Endodermal cell (in vitro differentiated cells): ENCODE data around the gene SLC6A20. TPM values are rescaled to one million over a fixed set of nuclear protein-coding genes. Genes with fewer than 3 reads are reported as not detected.

Source experiments
- DNase-seq: peaks from one replicate; pipeline ENCODE4 v3.0.0-alpha.2; 2017
- H3K27ac ChIP-seq: 2 replicates; pipeline ENCODE4 v1.5.1; 2013; ENCODE audit warnings: mild to moderate bottlenecking, low read depth, low read length, moderate library complexity
- H3K27me3 ChIP-seq: 2 replicates; pipeline ENCODE4 v1.6.1; 2013; ENCODE audit warnings: mild to moderate bottlenecking, low read length, moderate library complexity; ENCODE audit not compliant: insufficient read depth, control insufficient read depth, poor library complexity, severe bottlenecking
- H3K36me3 ChIP-seq: 2 replicates; pipeline ENCODE4 v1.7.0; 2013; ENCODE audit warnings: mild to moderate bottlenecking, low read length, moderate library complexity; ENCODE audit not compliant: control insufficient read depth, insufficient read depth
- H3K4me1 ChIP-seq: one replicate; pipeline ENCODE4 v1.7.0; 2013; ENCODE audit warnings: low read length; ENCODE audit not compliant: control insufficient read depth, insufficient read depth
- H3K4me3 ChIP-seq: 2 replicates; pipeline ENCODE4 v1.5.1; 2013; ENCODE audit warnings: mild to moderate bottlenecking, low read length, moderate library complexity
- H3K9ac ChIP-seq: 2 replicates; pipeline ENCODE4 v1.6.1; 2013; ENCODE audit warnings: mild to moderate bottlenecking, low read length, moderate library complexity; ENCODE audit not compliant: poor library complexity, severe bottlenecking; ENCODE audit errors: extremely low read depth
- H3K9me3 ChIP-seq: 2 replicates; pipeline ENCODE4 v1.6.1; 2013; ENCODE audit warnings: mild to moderate bottlenecking, low read length, moderate library complexity; ENCODE audit not compliant: control insufficient read depth
- H3K27ac Mint-ChIP-seq: 2 replicates; pipeline ENCODE4 v1.8.0; 2020; ENCODE audit warnings: mixed read lengths
- H3K27me3 Mint-ChIP-seq: 2 replicates; pipeline ENCODE4 v1.8.0; 2021; ENCODE audit warnings: mild to moderate bottlenecking, mixed read lengths; ENCODE audit not compliant: insufficient read depth
- H3K36me3 Mint-ChIP-seq: 2 replicates; pipeline ENCODE4 v1.8.0; 2020; ENCODE audit warnings: low read depth, mixed read lengths
- H3K4me1 Mint-ChIP-seq: 2 replicates; pipeline ENCODE4 v1.8.0; 2020; ENCODE audit warnings: mixed read lengths
- H3K4me3 Mint-ChIP-seq: 2 replicates; pipeline ENCODE4 v1.8.0; 2020; ENCODE audit warnings: mild to moderate bottlenecking, moderate library complexity, mixed read lengths
- H3K9me3 Mint-ChIP-seq: 2 replicates; pipeline ENCODE4 v1.8.0; 2020; ENCODE audit warnings: mild to moderate bottlenecking, mixed read lengths
- WGBS, 2 experiments: methylation state at CpG; one replicate each; pipeline versions ENCODE4 v1.1.5 to v1.1.7; 2013; ENCODE audit warnings: missing lambda C conversion rate in 2 of 2, mixed read lengths in 1 of 2; ENCODE audit not compliant: insufficient coverage in 1 of 2, insufficient read length in 1 of 2; 5-methylcytosine and 5-hydroxymethylcytosine counted together
- total RNA-seq, 2 donors: library from RNA; stranded (reverse); fragmentation: NEBNext Ultra II Directional in 1 of 2; extraction: Animal tissue kit (Norgen Biotek cat#: 25700) in 1 of 2; gene quantifications; 2 replicates in 1 of 2; 3 replicates in 1 of 2; pipeline ENCODE4 v1.2.1, GENCODE V29; 2021
- TF ChIP-seq, protein P1 (sequence below): fragments of 200-600 bp; sonication (generic); conservative IDR thresholded peaks from 2 replicates; pipeline ENCODE4 v1.5.0; 2021; ENCODE audit warnings: antibody characterized with exemption, mild to moderate bottlenecking

Gene SLC6A20
- total RNA-seq, 2 donors from 2014 or later, result 0.29 to 1.5 TPM

DNA sequence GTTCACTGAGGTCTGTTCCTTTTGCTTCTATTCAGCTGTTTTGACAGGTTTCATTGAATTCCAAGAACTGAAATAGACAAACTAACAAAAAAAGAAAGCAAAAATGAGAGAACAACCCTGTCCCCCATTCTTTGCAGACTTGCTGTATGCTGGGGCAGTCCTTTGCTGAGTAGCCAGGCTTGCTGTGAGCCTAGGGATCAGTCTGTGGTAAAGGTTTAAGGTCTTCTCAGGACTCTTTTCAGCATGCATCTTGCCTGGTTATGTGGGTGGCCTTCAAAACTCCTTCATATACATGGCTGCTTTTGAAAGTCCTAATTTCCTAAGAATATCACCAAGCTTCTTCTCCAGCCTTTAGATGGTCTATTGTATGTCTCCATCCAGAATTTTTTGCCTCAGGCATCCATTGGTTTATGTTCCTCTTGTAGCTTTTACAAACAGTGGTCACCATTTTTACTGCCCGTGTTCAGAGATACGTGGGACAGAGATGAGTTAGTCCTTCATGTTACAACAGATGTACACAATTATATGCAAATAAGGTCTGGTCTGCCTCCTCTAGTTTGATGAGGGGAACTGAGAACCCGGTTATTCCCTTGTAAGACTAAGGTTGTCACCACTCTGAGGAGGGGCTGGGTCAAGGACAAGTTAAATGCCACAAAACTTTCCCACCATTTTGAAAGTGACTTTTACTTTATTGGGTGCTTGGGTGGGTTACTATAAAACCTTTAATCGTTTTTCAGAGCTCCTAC, 65.8 kb downstream of the SLC6A20 start:
- no peak for DNase-seq
- Mint-ChIP-seq H3K9me3 (no peaks in the 10 kb centered on the region), H3K4me1 (no peaks in the 10 kb centered on the region), H3K27me3 (no peaks in the 10 kb centered on the region), H3K27ac (no peak overlapping the region), H3K36me3 (peaks cover 76% of the 10 kb centered on the region), H3K4me3 (no peak overlapping the region)
- Histone ChIP-seq H3K4me1 (no peaks in the 10 kb centered on the region), H3K9ac (no peak overlapping the region), H3K27me3 (no peaks in the 10 kb centered on the region), H3K9me3 (no peaks in the 10 kb centered on the region), H3K27ac (no peak overlapping the region), H3K36me3 (peaks cover 88% of the 10 kb centered on the region), H3K4me3 (no peak overlapping the region)
- TF ChIP-seq, protein P1, sequence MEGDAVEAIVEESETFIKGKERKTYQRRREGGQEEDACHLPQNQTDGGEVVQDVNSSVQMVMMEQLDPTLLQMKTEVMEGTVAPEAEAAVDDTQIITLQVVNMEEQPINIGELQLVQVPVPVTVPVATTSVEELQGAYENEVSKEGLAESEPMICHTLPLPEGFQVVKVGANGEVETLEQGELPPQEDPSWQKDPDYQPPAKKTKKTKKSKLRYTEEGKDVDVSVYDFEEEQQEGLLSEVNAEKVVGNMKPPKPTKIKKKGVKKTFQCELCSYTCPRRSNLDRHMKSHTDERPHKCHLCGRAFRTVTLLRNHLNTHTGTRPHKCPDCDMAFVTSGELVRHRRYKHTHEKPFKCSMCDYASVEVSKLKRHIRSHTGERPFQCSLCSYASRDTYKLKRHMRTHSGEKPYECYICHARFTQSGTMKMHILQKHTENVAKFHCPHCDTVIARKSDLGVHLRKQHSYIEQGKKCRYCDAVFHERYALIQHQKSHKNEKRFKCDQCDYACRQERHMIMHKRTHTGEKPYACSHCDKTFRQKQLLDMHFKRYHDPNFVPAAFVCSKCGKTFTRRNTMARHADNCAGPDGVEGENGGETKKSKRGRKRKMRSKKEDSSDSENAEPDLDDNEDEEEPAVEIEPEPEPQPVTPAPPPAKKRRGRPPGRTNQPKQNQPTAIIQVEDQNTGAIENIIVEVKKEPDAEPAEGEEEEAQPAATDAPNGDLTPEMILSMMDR, result no peak
- WGBS, 2 experiments, result 96 to 100% methylated on average over 2 to 4 of the region's 4 CpGs

DNA sequence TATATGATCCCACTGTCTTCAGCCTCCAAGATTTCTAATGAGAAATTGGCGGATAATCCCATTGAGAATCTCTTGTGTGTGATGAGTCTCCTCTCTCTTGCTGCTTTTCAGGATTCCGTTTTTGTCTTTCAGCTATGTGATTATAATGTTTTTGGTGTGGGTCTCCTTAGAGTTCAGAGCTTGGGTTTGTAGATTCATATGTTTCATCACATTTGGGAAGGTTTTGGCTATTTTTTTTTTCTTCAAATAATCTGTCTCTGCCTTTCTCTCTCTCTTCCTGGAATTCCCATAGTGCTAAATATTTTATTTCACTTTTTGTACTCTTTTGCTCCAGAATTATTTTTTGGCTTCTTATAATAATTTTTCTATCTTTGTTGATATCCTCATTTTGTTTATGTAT, 66.7 kb downstream of the SLC6A20 start:
- Mint-ChIP-seq H3K4me3 (no peak overlapping the region), H3K9me3 (no peaks in the 10 kb centered on the region), H3K4me1 (no peaks in the 10 kb centered on the region), H3K36me3 (peaks cover 75% of the 10 kb centered on the region), H3K27me3 (no peaks in the 10 kb centered on the region), H3K27ac (peak overlapping the region; percentile 4)
- Histone ChIP-seq H3K4me1 (no peaks in the 10 kb centered on the region), H3K4me3 (no peak overlapping the region), H3K36me3 (peaks cover 88% of the 10 kb centered on the region), H3K9ac (no peak overlapping the region), H3K27me3 (no peaks in the 10 kb centered on the region), H3K9me3 (no peaks in the 10 kb centered on the region), H3K27ac (no peak overlapping the region)
- TF ChIP-seq, protein P1, result no peak
- WGBS, 2 experiments, result 94% methylated on average over 2 of the region's 2 CpGs; no CpG with 5 or more reads in 1 of the 2 experiments
- DNase-seq, result no peak

DNA sequence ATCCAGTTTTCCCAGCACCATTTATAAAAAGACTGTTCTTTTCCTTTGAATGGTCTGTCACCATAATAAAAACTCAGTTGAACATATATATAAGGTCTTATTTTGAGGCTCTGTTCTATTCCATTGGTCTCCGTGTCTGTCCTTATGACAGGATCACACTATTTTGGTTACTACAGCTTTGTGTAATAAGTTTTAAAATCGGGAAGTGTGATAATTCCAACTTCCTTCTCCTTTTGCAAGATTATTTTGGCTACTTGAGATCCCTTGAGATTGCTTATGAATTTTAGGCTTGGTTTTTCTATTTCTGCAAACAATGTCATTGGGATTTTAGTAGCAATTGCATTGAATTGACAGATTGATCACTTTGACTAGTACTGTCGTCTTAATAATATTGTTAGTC, 71.4 kb downstream of the SLC6A20 start:
- H3K27me3 Mint-ChIP-seq, result no peaks in the 10 kb centered on the region
- no peaks in the 10 kb centered on the region for H3K9me3 Mint-ChIP-seq
- TF ChIP-seq, protein P1, result no peak
- WGBS, 2 experiments, result 97 to 100% methylated on average over 1 to 3 of the region's 3 CpGs
- Histone ChIP-seq H3K4me3 (no peak overlapping the region), H3K36me3 (peaks cover 87% of the 10 kb centered on the region), H3K27ac (no peak overlapping the region), H3K9me3 (no peaks in the 10 kb centered on the region), H3K27me3 (no peaks in the 10 kb centered on the region), H3K4me1 (no peaks in the 10 kb centered on the region), H3K9ac (no peak overlapping the region)
- DNase-seq, result no peak
- H3K4me3 Mint-ChIP-seq, result no peak overlapping the region
- H3K4me1 Mint-ChIP-seq, result no peaks in the 10 kb centered on the region
- H3K27ac Mint-ChIP-seq, result no peak overlapping the region
- peaks cover 75% of the 10 kb centered on the region for H3K36me3 Mint-ChIP-seq
